ENCODE data around the gene SDR9C7.

DNA sequence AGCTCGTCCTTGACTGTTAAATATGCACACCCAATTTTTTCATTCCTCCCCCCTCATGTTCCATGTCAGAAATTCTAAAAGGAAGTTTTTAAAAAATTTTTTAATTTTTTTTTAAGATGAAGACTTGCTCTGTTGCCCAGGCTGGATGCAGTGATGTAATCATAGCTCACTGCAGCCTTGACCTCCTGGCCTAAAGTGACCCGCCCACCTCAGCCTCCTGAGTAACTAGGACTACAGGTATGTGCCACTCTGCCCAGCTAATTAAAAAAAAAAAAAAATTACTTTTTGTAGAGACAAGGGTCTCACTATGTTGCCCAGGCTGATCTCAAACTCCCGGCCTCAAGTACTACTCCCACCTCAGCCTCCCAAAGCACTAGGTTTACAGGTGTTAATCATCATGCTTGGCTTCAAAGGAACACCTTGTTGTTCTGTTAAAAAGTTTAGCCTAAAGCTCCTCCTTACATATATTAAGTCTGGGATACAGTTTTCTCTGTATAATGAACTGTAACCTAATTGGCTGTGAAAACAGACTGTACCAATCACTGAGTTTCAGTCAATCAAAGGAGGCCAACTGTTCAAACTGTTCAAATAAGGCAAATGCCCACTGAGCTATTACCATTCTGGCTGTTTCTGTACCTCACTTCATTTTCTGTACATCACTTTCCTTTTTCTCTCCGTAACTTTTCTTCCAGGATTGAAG lies 17.8 kb downstream of the SDR9C7 start:
- TF ChIP-seq CTCF (IDR thresholded peaks at IDR 0.05): no peak
- TF ChIP-seq POLR2A (IDR thresholded peaks at IDR 0.05): no peak

Measured in Peyer's patch (tissue), 4 donors.